Measurements from ENCODE around the gene ESYT1.

DNA sequence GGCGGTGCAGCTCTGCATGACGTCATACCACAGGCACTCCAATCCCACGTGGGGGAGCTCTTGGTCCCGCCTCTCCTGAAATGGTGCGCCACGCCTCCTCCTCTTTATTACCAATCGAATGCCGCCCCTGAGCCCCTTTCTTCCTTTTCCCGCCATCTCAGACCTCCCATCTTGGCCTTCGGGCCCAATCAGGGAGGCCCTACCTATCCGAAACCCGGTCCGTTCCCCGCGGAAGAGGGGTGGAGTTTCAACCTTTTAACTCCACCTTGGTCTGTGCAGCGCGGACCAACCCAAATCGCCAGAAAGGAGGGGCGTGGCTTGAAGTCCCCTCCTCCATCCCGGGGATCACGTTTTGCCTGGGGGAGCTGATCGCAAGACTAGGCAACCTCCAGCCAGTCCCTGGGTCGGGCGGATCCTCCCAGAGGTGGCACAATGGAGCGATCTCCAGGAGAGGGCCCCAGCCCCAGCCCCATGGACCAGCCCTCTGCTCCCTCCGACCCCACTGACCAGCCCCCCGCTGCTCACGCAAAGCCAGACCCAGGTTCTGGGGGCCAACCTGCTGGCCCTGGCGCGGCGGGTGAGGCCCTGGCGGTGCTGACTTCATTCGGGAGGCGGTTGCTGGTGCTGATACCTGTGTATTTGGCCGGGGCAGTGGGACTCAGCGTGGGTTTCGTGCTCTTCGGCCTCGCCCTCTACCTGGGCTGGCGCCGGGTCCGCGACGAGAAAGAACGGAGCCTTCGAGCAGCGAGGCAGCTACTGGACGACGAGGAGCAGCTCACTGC is at the start of gene ESYT1:
- TF ChIP-seq CTCF (optimal IDR thresholded peaks at IDR 0.05 in 1 of 3, IDR thresholded peaks at IDR 0.05 in 1 of 3, conservative IDR thresholded peaks at IDR 0.05 in 1 of 3; ENCODE audit: extremely low read depth in 1 of 3, insufficient read depth in 2 of 3, low read length in 3 of 3), result peak in 1 of 3 experiments; percentile 10
- TF ChIP-seq EZH2 (IDR thresholded peaks at IDR 0.05; ENCODE audit: low read length), result no peak
